GM18873 (cell line): ENCODE measurements around the gene RAB3C.

Experiments
- ATAC-seq: cut with Tn5 transposase; IDR thresholded peaks from one replicate; pipeline ENCODE4 v1.9.1; 2021; ENCODE audit warnings: mild to moderate bottlenecking, moderate library complexity, moderate number of reproducible peaks; ENCODE audit not compliant: unreplicated experiment, low FRiP score

The RAB3C gene

DNA sequence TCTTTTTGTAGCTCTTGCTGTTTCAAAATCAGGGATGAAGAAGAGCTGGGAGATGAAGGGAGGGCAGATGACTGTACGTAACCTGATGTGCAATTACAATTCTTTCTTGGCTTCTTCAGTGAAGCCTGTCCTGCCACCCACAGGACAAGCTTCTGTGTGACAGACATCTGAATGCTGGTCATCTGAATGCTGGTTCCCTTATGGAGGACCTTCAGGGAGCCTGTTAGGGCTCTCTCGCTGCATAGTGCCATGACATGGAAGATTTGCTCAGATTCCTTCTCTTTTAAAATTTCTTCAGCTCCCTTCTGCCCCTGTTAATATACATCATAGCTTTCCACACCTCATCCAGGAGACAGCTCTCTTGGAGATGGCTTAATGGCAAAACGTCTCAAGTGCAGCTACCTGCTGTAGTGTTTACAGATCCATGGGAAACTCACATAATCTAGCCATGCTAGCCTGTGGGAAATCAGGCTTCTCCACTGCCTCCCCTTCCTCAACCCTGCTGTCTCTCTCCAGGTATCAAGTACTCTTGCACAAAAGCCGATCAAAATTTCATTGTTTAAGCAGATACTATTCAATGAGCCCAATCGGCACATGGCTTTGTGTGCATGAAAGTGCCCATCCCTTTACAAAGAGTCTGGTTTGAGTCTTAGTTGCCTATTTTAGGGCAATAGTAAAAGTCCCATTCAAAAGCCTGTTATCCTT lies 134.6 kb downstream of the RAB3C start:
- no peak for ATAC-seq

DNA sequence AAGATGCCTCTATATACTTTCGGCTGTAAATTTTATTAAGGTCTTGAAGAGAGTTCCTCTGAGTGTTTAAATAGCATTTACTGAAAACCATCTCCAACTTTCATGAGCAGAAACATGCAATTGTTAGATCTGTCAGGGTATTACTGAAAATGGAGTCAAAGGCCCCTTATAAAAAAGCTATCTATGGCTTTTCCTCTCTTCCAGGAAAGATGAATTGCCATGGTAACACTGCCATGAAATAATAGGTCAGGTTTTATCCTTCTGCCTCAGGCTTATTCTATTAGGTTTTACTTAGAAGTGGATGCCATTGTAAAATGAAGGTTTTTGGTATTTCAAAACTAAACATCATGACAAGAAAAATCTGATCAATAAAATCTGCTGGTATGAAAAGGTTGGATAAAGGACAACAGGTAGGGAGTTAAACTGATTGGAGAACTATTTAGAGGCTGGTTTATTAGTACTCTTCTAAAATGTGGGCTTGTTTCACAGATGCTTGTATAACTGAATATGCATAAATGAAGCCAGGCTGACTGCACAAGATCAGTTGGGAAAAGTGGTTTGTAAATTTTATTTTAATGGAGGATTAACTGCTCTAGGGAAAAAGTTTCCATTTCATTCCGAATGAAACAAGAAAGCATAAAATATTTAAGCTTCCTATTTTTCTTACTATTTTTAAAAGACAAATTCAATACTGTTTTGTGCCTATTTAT lies 135.5 kb downstream of the RAB3C start:
- no peak for ATAC-seq

- ATAC-seq = no peak
Measured at GRCh38 chr5:58722160-58722559, 139.3 kb downstream of the RAB3C start.

DNA sequence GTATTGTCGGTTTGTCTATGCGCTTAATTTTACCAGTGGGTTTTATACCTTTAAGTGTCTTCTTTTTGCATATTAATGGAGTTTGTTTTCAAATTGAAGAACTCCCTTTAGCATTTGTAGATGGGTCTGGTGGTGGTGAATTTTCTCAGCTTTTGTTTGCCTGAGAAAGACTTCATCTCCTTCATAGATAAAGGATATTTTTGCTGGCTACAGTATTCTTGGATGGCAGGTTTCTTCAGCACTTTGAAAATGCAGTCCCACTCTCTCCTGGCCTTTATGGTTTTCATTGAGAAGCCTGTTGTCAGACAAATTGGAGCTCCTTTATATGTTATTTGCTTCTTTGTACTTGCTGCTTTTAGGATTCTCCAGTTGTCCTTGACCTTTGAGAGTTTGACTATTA lies 142.1 kb downstream of the RAB3C start:
- ATAC-seq = no peak

DNA sequence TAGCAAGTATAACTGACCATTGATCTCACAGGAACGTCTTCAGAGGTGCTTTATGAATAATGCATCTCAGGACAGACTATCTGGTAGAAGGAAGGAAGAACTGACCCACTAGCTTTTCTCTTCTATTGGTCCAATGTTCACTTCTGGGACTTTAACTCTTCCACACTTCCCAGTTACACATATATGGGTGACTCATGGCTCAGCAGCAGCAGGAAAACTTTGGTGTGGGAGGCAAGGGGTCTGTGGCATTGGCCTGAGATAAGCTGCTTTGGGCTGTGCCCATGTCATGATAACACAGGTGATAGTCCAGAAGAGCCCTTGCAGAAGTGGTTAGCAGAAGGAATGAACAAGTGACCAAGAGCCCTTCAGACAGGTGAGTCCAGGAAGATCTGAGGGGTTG lies 148.8 kb downstream of the RAB3C start:
- no peak for ATAC-seq

DNA sequence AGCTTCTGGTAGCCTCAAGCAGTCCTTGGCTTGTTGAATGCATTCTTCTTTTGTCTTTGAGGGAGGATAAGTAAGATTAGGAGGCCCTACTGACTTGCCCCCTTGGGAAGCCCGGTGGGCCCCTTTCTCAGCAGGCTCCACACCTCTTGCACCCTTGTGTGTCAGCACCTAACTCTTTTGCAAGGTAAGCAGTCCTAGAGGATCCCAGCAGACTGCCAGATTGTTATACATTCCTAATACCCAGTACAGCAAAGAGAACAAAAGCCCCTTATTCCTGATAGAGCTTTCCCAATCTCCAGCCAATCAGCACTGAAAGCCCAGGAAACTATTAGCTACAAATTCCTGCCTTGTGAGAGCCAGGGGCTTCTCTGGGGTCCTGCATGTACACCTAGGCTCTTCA lies 152.8 kb downstream of the RAB3C start:
- ATAC-seq = no peak

DNA sequence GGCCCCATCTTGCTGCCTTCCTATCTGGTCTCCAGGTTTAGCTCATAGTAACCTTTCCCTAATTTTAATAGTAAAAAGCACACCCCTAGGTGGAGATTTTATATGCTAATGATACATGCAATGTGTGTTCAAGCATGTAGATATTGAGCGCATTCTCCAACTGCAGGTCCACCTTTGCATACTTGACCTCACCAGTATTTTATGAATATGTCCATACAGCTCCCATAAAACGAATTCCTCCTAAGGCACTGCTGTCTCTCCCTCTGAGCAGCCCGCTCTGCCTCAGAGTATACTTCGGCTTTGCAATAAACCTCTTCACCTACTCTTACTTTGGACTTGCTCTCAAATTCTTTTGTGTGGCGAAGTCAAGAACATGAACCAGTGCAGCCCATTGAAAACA lies 153.3 kb downstream of the RAB3C start:
- no peak for ATAC-seq

GRCh38 chr5:58737671-58738070 lies 154.8 kb downstream of the RAB3C start:
- no peak for ATAC-seq

- no peak for ATAC-seq
Measured at GRCh38 chr5:58738336-58738735, 155.5 kb downstream of the RAB3C start.

DNA sequence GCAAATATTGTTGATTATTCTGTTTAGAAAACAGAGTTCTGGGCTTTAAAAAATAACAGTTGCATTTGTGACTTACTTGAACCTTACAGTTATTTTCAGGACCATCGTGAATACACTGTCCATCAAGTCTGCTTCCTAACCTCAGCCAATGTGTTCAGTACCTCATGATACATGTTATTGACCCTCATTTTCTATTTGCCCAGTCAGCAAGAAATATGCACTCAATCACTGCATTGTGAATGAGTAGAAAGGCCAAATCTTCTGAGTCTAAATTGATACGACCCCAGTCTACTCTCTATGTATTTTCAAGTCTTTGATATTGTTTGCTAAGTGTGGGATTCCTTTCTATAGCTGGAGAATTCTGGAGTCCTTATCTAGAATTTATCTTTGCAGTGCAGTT lies 156.2 kb downstream of the RAB3C start:
- ATAC-seq = no peak

- no peak for ATAC-seq
Measured at GRCh38 chr5:58740956-58741355, 158.1 kb downstream of the RAB3C start.

- no peak for ATAC-seq
Measured at GRCh38 chr5:58745350-58745749, 162.5 kb downstream of the RAB3C start.

GRCh38 chr5:58746321-58746720 lies 163.4 kb downstream of the RAB3C start:
- ATAC-seq = no peak

- no peak for ATAC-seq
Measured at GRCh38 chr5:58750036-58750435, 167.2 kb downstream of the RAB3C start.

DNA sequence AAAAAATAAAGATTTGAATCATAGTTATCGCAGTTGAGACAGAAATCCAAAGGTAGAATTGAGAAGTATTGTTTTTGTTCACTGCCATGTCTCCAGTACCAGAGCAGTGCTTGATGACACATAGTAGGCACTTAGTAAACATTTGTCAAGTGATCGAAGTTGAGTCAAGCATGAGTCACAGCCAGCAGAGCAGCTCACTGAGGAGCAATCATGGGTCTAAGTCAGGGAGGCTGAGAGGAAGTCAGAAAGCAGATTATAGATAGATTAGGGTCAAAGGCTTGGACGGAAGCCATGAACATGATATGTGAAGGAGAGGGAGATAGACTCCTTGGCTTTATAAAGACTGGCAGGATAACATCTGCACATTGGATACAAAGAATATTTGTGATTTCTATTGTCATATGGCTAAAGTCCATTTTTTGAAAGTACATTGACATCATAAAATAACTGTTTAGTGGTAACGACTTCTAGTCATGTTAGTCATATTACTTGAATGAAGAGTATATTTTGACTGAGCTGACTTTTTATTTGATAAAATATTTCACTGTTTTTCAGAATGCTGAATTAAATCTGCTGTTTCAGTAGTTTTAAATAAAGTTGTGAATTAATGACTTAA lies 168.5 kb downstream of the RAB3C start:
- ATAC-seq = no peak

- no peak for ATAC-seq
Measured at GRCh38 chr5:58752104-58752503, 169.2 kb downstream of the RAB3C start.

- ATAC-seq = no peak
Measured at GRCh38 chr5:58753446-58753845, 170.6 kb downstream of the RAB3C start.

- ATAC-seq = no peak
Measured at GRCh38 chr5:58754250-58754649, 171.4 kb downstream of the RAB3C start.

DNA sequence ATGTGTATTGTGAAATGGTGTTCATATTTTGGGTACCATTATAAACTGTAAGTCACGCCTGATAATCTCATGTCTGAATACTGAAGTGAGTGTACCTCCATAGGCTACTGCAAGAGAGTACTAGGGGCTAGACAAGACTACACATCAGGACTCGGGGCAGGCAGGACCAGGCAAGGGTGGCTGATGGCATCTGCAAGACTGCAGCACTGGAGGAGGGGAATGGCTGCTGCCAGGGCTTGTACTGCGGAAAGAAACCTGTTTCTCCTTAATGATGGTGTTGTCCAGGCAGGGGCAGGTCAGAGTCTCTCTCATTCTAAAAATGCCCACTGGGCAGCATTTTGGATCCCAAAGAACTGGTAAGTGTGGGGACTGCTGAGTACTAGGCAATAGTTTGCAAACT lies 172.5 kb downstream of the RAB3C start:
- no peak for ATAC-seq

DNA sequence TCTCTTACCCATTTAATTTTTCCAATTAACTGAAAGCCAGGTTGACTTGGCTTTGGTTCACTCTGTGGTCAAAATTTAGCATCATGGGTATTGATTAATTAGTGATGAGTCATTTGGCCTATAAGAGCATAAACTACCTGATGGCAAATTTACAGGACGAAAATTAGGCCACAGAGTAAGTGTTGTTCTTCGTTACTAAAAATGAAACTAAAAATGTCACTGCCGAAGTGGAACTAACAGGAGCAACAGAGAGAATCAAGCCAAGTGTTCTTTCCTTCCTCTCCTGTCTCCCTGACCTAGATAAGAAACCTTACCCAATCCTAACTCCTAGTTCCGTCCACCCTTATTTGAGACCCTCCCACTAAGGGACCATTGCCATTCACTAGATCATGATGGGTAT lies 176.9 kb downstream of the RAB3C start:
- ATAC-seq = peak; percentile 91

- no peak for ATAC-seq
Measured at GRCh38 chr5:58760222-58760621, 177.3 kb downstream of the RAB3C start.

DNA sequence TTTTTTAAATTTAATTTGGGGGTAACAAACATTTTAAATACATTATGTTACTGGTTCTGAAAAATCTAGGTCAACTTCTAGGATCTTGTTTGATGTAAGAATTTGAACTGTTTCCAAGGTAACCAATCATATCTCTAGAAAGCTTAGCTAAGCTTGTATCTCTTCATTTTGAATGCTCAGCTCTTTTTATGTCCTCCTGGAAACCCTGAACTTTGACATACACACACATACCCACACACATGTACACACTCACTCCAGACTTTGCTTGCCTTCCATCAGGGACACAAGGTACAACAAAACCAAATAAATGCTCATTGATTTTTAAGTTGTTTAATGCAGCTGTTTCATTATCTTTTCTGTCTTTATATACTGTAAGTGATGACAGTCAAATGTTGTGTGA lies 178.5 kb downstream of the RAB3C start:
- no peak for ATAC-seq
